Activated naive CD8-positive, alpha-beta T cell (primary cell): Measurements from ENCODE around the gene CLK2.

ENCODE experiments used
- H3K27ac Mint-ChIP-seq: one replicate; pipeline ENCODE4 v1.8.0; 2021; ENCODE audit warnings: mixed read lengths
- H3K27me3 Mint-ChIP-seq: one replicate; pipeline ENCODE4 v1.8.0; 2021; ENCODE audit warnings: mixed read lengths
- H3K36me3 Mint-ChIP-seq: one replicate; pipeline ENCODE4 v1.8.0; 2021; ENCODE audit warnings: mixed read lengths
- H3K4me1 Mint-ChIP-seq: one replicate; pipeline ENCODE4 v1.8.0; 2021; ENCODE audit warnings: low read depth, mixed read lengths
- H3K4me3 Mint-ChIP-seq: one replicate; pipeline ENCODE4 v1.8.0; 2021; ENCODE audit warnings: mild to moderate bottlenecking, mixed read lengths
- H3K9me3 Mint-ChIP-seq: one replicate; pipeline ENCODE4 v1.8.0; 2021; ENCODE audit warnings: low read depth, mixed read lengths

CLK2 gene

DNA sequence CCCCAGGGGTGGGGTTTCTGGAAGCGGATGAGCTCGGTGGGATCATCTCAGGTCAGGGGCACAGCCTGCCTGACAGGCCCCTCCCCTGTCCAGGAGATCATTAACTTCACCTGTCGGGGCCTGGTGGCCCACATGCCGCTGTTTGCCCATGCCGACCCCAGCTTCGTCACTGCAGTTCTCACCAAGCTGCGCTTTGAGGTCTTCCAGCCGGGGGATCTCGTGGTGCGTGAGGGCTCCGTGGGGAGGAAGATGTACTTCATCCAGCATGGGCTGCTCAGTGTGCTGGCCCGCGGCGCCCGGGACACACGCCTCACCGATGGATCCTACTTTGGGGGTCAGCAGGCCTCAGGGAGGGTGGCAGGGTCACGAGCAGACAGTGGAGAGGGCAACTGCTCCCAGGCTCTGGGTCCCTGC is 12.3 kb upstream of the CLK2 start:
- Mint-ChIP-seq H3K4me1 (no peaks in the 10 kb centered on the region), H3K9me3 (no peaks in the 10 kb centered on the region), H3K4me3 (no peak overlapping the region), H3K27me3 (no peaks in the 10 kb centered on the region), H3K36me3 (no peaks in the 10 kb centered on the region), H3K27ac (no peak overlapping the region)

DNA sequence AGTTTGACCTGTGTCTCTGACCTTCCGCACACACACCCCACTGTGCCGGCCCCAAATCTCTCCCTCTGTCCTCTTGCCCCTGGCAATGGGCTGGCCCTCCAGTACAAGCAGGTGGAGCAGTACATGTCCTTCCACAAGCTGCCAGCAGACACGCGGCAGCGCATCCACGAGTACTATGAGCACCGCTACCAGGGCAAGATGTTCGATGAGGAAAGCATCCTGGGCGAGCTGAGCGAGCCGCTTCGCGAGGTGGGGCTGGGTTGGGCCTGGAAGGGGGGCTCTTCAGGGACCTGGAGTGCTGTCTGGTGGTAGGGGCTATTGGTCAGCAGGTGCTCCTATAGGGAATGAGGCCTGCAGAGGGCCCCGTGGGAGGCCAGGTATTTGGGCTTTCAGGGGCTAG is 11.8 kb upstream of the CLK2 start:
- no peaks in the 10 kb centered on the region for H3K9me3 Mint-ChIP-seq
- H3K27me3 Mint-ChIP-seq = no peaks in the 10 kb centered on the region
- H3K4me1 Mint-ChIP-seq = no peaks in the 10 kb centered on the region
- no peak overlapping the region for H3K4me3 Mint-ChIP-seq
- H3K36me3 Mint-ChIP-seq = no peaks in the 10 kb centered on the region
- no peak overlapping the region for H3K27ac Mint-ChIP-seq

DNA sequence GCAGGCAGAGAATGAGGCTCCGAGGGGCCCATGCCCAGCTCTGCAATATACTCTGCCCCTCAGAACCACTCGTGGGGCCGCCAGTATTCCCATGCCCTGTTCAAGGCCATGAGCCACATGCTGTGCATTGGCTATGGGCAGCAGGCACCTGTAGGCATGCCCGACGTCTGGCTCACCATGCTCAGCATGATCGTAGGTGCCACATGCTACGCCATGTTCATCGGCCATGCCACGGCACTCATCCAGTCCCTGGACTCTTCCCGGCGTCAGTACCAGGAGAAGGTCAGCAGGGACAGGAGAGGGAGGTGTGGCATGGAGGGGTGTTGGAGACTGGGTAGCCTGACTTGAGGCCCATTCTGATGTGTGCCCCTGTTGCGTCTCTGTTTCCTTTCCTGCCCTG is 11.2 kb upstream of the CLK2 start:
- Mint-ChIP-seq H3K36me3 (no peaks in the 10 kb centered on the region), H3K27ac (no peak overlapping the region), H3K4me3 (no peak overlapping the region), H3K4me1 (no peaks in the 10 kb centered on the region), H3K9me3 (no peaks in the 10 kb centered on the region), H3K27me3 (no peaks in the 10 kb centered on the region)

DNA sequence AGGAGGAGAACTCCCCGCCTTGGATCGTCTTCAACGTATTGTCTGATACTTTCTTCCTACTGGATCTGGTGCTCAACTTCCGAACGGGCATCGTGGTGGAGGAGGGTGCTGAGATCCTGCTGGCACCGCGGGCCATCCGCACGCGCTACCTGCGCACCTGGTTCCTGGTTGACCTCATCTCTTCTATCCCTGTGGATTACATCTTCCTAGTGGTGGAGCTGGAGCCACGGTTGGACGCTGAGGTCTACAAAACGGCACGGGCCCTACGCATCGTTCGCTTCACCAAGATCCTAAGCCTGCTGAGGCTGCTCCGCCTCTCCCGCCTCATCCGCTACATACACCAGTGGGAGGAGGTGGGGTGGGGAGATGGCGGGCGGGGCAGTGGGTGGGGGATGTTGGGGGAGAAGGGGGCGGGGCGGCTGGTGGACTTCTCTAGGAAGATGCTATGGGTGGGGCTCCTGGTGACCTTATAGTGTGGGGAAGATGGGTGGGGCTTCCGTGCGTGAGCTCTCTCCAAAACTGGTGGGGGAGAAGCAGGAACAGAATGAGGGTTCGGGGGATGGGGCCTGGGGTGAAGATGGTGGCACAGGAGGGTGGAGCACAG is 9.3 kb upstream of the CLK2 start:
- Mint-ChIP-seq H3K9me3 (no peaks in the 10 kb centered on the region), H3K4me1 (peaks cover 5% of the 10 kb centered on the region), H3K4me3 (no peak overlapping the region), H3K27me3 (no peaks in the 10 kb centered on the region), H3K36me3 (no peaks in the 10 kb centered on the region), H3K27ac (no peak overlapping the region)

DNA sequence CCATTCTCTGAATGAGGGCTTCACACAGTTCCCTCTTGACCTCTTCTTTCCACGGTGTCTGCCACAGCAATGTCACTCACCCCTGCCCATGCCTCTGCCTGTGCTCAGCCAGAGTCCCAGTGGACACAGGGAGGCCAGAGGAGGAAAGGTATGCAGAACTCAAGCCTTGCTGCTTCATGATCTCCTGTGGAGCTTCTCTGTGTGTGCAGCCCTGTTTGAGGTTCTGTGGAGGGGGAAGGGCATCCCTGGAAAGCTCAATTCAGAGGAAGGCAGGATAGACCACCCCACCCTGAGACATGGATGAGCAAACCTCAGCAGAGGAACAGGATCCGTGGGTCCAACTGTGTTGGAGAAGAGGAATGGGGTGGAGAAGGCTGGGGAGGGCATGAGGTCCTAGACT is 6.0 kb upstream of the CLK2 start:
- no peak overlapping the region for H3K4me3 Mint-ChIP-seq
- H3K9me3 Mint-ChIP-seq = no peaks in the 10 kb centered on the region
- H3K27ac Mint-ChIP-seq = no peak overlapping the region
- H3K36me3 Mint-ChIP-seq = no peaks in the 10 kb centered on the region
- H3K4me1 Mint-ChIP-seq = peaks cover 18% of the 10 kb centered on the region
- H3K27me3 Mint-ChIP-seq = no peaks in the 10 kb centered on the region

DNA sequence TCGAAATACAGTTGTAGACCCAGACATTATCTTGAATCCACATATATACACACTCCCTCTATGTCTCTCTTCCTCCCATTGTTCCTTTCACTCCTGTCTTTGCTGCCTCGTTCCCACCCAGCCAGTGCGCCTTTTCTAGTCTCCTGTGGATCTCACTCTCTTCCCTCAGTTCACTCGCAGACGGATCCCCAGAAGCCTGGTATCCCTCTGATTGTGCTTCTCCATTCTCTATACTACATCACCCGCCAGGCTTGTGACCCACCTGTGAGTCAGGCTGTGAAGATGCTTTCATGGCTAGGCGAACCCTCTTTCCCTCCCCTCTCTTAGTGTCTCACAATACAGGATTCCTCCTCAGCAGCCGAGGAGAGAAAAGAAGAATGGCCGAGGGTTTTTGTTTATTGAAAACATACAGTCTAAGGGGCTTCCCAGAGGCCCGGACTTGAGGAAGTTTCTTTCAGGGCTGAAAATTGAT is 5.4 kb upstream of the CLK2 start:
- Mint-ChIP-seq H3K27ac (peak overlapping the region; percentile 78), H3K4me1 (peaks cover 20% of the 10 kb centered on the region), H3K9me3 (no peaks in the 10 kb centered on the region), H3K36me3 (no peaks in the 10 kb centered on the region), H3K27me3 (no peaks in the 10 kb centered on the region), H3K4me3 (peak overlapping the region; percentile 65)

- peaks cover 24% of the 10 kb centered on the region for H3K4me1 Mint-ChIP-seq
- H3K4me3 Mint-ChIP-seq = peak overlapping the region; percentile 67
- H3K27ac Mint-ChIP-seq = no peak overlapping the region
- no peaks in the 10 kb centered on the region for H3K27me3 Mint-ChIP-seq
- H3K9me3 Mint-ChIP-seq = no peaks in the 10 kb centered on the region
- H3K36me3 Mint-ChIP-seq = no peaks in the 10 kb centered on the region
These were observed 4.8 kb upstream of the CLK2 start for GRCh38 chr1:155277902-155278688.

- H3K27ac Mint-ChIP-seq = peak within 1 kb of the TSS; percentile 22
- H3K4me3 Mint-ChIP-seq = peak within 1 kb of the TSS; percentile 82
- no peaks in the 10 kb centered on the region for H3K27me3 Mint-ChIP-seq
- H3K4me1 Mint-ChIP-seq = peaks cover 31% of the 10 kb centered on the region
- H3K36me3 Mint-ChIP-seq = peaks cover 5% of the 10 kb centered on the region
- H3K9me3 Mint-ChIP-seq = no peaks in the 10 kb centered on the region
These were observed 4.0 kb upstream of the CLK2 start, which contains the start of gene HCN3 for GRCh38 chr1:155277070-155277901. TSS of gene HCN3 (plus strand) at chr1:155277463. CDS start at chr1:155277591, 128 bp downstream.

- H3K9me3 Mint-ChIP-seq = no peaks in the 10 kb centered on the region
- peak overlapping the region; percentile 96 for H3K27ac Mint-ChIP-seq
- H3K27me3 Mint-ChIP-seq = no peaks in the 10 kb centered on the region
- peaks cover 5% of the 10 kb centered on the region for H3K36me3 Mint-ChIP-seq
- H3K4me3 Mint-ChIP-seq = peak overlapping the region; percentile 98
- H3K4me1 Mint-ChIP-seq = peaks cover 33% of the 10 kb centered on the region
These were observed 600 bp downstream of the CLK2 start for GRCh38 chr1:155272466-155273342.

DNA sequence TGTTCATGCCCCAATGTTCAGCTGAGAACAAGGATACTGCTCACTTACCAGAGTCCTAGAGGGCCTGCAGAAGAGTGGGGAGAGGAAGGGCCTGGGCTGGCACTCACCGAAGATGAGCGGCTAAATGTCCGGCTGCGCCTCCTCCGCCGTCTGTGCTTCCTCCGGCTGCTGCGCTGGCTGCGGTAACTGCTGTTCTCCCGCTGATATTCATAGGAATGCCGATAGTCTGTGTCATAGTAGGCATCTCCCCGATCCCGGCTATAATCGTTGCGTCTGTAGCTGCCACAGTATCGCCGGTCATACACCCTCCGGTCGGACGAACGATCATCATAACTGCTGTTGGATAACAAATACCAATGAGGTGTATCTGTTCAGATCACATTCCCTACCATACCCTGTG is 3.9 kb downstream of the CLK2 start:
- Mint-ChIP-seq H3K27ac (no peak overlapping the region), H3K4me3 (no peak overlapping the region), H3K9me3 (no peaks in the 10 kb centered on the region), H3K36me3 (peaks cover 7% of the 10 kb centered on the region), H3K4me1 (peaks cover 21% of the 10 kb centered on the region), H3K27me3 (no peaks in the 10 kb centered on the region)

DNA sequence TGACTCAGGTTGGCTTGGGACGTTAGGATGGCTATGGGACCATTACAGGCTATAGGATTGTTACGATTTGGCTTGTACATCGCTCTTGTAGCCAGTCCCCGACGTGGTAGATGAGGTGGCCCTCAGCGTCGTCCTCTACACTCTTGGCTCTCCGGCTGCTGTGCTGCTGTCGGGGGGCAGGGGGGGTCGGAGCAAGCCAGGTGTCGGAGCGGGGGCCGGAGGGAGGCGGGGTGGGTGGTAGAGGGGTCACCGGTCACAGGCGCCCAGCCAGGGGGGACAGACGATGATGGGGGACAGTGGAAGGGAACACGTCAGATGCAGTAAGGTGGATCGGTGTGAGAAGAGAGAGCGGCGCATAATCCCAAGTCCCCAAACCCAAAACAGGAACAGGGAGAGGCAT is 4.7 kb downstream of the CLK2 start:
- Mint-ChIP-seq H3K27ac (no peak overlapping the region), H3K27me3 (no peaks in the 10 kb centered on the region), H3K9me3 (no peaks in the 10 kb centered on the region), H3K4me3 (no peak overlapping the region), H3K36me3 (peaks cover 7% of the 10 kb centered on the region), H3K4me1 (peaks cover 18% of the 10 kb centered on the region)

GRCh38 chr1:155267373-155267772 is 5.9 kb downstream of the CLK2 start:
- Mint-ChIP-seq H3K27ac (peak overlapping the region; percentile 46), H3K4me3 (no peak overlapping the region), H3K9me3 (no peaks in the 10 kb centered on the region), H3K4me1 (peaks cover 18% of the 10 kb centered on the region), H3K36me3 (peaks cover 6% of the 10 kb centered on the region), H3K27me3 (no peaks in the 10 kb centered on the region)

GRCh38 chr1:155266553-155266952 is 6.8 kb downstream of the CLK2 start:
- H3K27me3 Mint-ChIP-seq = no peaks in the 10 kb centered on the region
- H3K9me3 Mint-ChIP-seq = no peaks in the 10 kb centered on the region
- H3K27ac Mint-ChIP-seq = no peak overlapping the region
- no peak overlapping the region for H3K4me3 Mint-ChIP-seq
- H3K4me1 Mint-ChIP-seq = peaks cover 16% of the 10 kb centered on the region
- H3K36me3 Mint-ChIP-seq = peaks cover 5% of the 10 kb centered on the region

GRCh38 chr1:155263067-155263466 is 10.2 kb downstream of the CLK2 start:
- peaks cover 28% of the 10 kb centered on the region for H3K4me1 Mint-ChIP-seq
- H3K27ac Mint-ChIP-seq = peak overlapping the region; percentile 95
- peak overlapping the region; percentile 97 for H3K4me3 Mint-ChIP-seq
- no peaks in the 10 kb centered on the region for H3K9me3 Mint-ChIP-seq
- H3K36me3 Mint-ChIP-seq = peaks cover 9% of the 10 kb centered on the region
- no peaks in the 10 kb centered on the region for H3K27me3 Mint-ChIP-seq
